HG03575 (cell line): ENCODE data around the gene LGALS9B.
"Not testable (repeated sequence)": the region's sequence is repeated elsewhere in the genome, so short reads cannot be mapped to it uniquely, and the experiment has no call there.

Source experiments
- ATAC-seq: cut with Tn5 transposase; IDR thresholded peaks from one replicate; pipeline ENCODE4 v1.9.1; 2021; ENCODE audit not compliant: unreplicated experiment, insufficient number of reproducible peaks, low FRiP score; ENCODE audit errors: extremely low read depth

LGALS9B gene

GRCh38 chr17:20474081-20474480 is 6.7 kb upstream of the LGALS9B start:
- not testable (repeated sequence) for ATAC-seq

GRCh38 chr17:20469946-20470345 is 2.6 kb upstream of the LGALS9B start:
- not testable (repeated sequence) for ATAC-seq

GRCh38 chr17:20469107-20469506 is 1.8 kb upstream of the LGALS9B start:
- not testable (repeated sequence) for ATAC-seq

GRCh38 chr17:20466999-20467398 is 340 bp downstream of the LGALS9B start:
- ATAC-seq = not testable (repeated sequence)

GRCh38 chr17:20466553-20466952 is 786 bp downstream of the LGALS9B start:
- ATAC-seq = not testable (repeated sequence)

- ATAC-seq = not testable (repeated sequence)
Observed at GRCh38 chr17:20465535-20465934, 1.8 kb downstream of the LGALS9B start.

- ATAC-seq = not testable (repeated sequence)
Observed at GRCh38 chr17:20464854-20465414, 2.4 kb downstream of the LGALS9B start.

- ATAC-seq = not testable (repeated sequence)
Observed at GRCh38 chr17:20462158-20462557, 5.2 kb downstream of the LGALS9B start.

GRCh38 chr17:20457848-20458381 is 9.4 kb downstream of the LGALS9B start:
- not testable (repeated sequence) for ATAC-seq

- ATAC-seq = not testable (repeated sequence)
Observed at GRCh38 chr17:20455106-20455505, 12.2 kb downstream of the LGALS9B start.

- ATAC-seq = not testable (repeated sequence)
Observed at GRCh38 chr17:20453820-20454434, 13.4 kb downstream of the LGALS9B start.

GRCh38 chr17:20450852-20451251 is 16.5 kb downstream of the LGALS9B start:
- not testable (repeated sequence) for ATAC-seq

GRCh38 chr17:20447534-20448321 is 19.6 kb downstream of the LGALS9B start:
- not testable (repeated sequence) for ATAC-seq

GRCh38 chr17:20446895-20447294 is 20.4 kb downstream of the LGALS9B start:
- ATAC-seq = not testable (repeated sequence)

- not testable (repeated sequence) for ATAC-seq
Observed at GRCh38 chr17:20444581-20445236, 22.6 kb downstream of the LGALS9B start.

- ATAC-seq = not testable (repeated sequence)
Observed at GRCh38 chr17:20444173-20444572, 23.2 kb downstream of the LGALS9B start.

- ATAC-seq = not testable (repeated sequence)
Observed at GRCh38 chr17:20443632-20444031, 23.7 kb downstream of the LGALS9B start.

GRCh38 chr17:20440665-20441064 is 26.7 kb downstream of the LGALS9B start:
- ATAC-seq = not testable (repeated sequence)

GRCh38 chr17:20435166-20435565 is 32.2 kb downstream of the LGALS9B start:
- not testable (repeated sequence) for ATAC-seq
